ENCODE measurements around the gene RABGAP1L. TPM values are rescaled to one million over a fixed set of nuclear protein-coding genes. Genes with fewer than 3 reads are reported as not detected.

The RABGAP1L gene
- polyA plus RNA-seq, 3 donors, result 35.2 to 75.3 (median 63.3) TPM

DNA sequence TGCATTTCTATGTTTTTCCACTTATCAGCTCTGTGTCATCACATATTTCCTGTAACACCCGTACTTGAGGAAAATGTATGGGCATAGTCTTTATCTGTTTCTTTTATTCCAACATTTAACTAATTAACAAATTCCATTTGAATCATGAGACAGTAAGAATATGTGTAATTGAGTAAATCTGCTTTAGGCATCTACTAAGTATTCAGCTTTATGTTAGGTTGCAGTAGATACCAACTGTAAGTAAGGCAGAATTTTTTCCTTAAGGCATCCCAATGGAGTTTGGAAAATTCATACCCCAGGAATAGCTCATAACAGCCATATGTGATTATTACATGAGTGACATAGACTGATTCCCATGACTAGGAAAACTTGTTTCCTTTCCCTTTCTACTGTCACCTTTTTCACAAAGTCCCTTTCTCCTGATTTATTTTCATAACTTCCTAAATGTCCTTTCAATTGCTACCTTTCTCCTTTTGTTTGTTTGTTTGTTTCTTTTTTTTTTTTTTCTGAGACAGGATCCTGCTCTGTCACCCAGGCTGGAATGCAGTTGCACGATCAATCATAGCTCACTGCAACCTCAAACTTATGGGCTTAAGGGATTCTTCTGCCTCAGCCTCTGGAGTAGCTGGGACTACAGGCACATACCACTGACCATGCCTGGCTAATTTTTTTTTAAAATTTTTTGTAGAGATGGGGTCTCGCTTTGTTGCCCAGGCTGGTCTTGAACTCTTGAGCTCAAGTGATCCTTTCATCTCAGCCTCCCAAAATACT, 780.6 kb downstream of the RABGAP1L start:
- Histone ChIP-seq H2AFZ (ENCODE audit: insufficient read depth, low read depth, low read length, poor library complexity, severe bottlenecking) (no peak overlapping the region), H3K4me1 (ENCODE audit: control insufficient read depth in 1 of 2, insufficient read depth in 2 of 2, low read length in 2 of 2) (peaks cover 50 to 65% of the 10 kb centered on the region in 2 donors), H3K4me3 (replicated peaks in 1 of 3; ENCODE audit: low read depth in 2 of 3, low read length in 3 of 3) (no peak overlapping the region), H3K27me3 (ENCODE audit: control insufficient read depth in 2 of 2, insufficient read depth in 2 of 2, low read length in 2 of 2) (no peaks in the 10 kb centered on the region), H3K4me2 (replicated peaks; ENCODE audit: extremely low read depth, low read length, poor library complexity, severe bottlenecking) (no peak overlapping the region), H3K27ac (ENCODE audit: low read depth in 1 of 2, low read length in 2 of 2) (peak overlapping the region in 1 of 2 donors; percentile 90), H4K20me1 (ENCODE audit: insufficient read depth, low read length) (no peaks in the 10 kb centered on the region), H3K9ac (ENCODE audit: insufficient read depth, low read length, poor library complexity, severe bottlenecking) (no peak overlapping the region), H3K9me3 (replicated peaks in 1 of 2; ENCODE audit: control insufficient read depth in 1 of 2, insufficient read depth in 1 of 2, low read length in 2 of 2) (no peaks in the 10 kb centered on the region), H3K36me3 (replicated peaks in 1 of 2; ENCODE audit: control insufficient read depth in 1 of 2, insufficient read depth in 2 of 2, low read length in 2 of 2) (no peaks in the 10 kb centered on the region), H3K79me2 (ENCODE audit: insufficient read depth, low read length) (no peaks in the 10 kb centered on the region)
- H3K27me3 Mint-ChIP-seq (ENCODE audit: low read depth in 3 of 3), result no peaks in the 10 kb centered on the region
- no peak overlapping the region for H3K4me3 Mint-ChIP-seq
- peaks cover 4 to 6% of the 10 kb centered on the region in 2 donors for H3K36me3 Mint-ChIP-seq
- peaks cover 53% of the 10 kb centered on the region for H3K4me1 Mint-ChIP-seq
- intact Hi-C loops (cut with micrococcal nuclease), result no loop called here
- H3K27ac Mint-ChIP-seq, result peak overlapping the region in 6 of 7 donors; percentile 44 to 96 (median 92)
- WGBS (ENCODE audit: insufficient coverage), result no CpG with 5 or more reads among the region's 3 CpGs
- TF ChIP-seq, protein P1, sequence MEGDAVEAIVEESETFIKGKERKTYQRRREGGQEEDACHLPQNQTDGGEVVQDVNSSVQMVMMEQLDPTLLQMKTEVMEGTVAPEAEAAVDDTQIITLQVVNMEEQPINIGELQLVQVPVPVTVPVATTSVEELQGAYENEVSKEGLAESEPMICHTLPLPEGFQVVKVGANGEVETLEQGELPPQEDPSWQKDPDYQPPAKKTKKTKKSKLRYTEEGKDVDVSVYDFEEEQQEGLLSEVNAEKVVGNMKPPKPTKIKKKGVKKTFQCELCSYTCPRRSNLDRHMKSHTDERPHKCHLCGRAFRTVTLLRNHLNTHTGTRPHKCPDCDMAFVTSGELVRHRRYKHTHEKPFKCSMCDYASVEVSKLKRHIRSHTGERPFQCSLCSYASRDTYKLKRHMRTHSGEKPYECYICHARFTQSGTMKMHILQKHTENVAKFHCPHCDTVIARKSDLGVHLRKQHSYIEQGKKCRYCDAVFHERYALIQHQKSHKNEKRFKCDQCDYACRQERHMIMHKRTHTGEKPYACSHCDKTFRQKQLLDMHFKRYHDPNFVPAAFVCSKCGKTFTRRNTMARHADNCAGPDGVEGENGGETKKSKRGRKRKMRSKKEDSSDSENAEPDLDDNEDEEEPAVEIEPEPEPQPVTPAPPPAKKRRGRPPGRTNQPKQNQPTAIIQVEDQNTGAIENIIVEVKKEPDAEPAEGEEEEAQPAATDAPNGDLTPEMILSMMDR (IDR thresholded peaks at IDR 0.05), result no peak
- H3K9me3 Mint-ChIP-seq, result no peaks in the 10 kb centered on the region
- DNase-seq, result no peak

- intact Hi-C loops (cut with micrococcal nuclease), result no loop called here
- Histone ChIP-seq H4K20me1 (ENCODE audit: insufficient read depth, low read length) (no peaks in the 10 kb centered on the region), H3K9ac (ENCODE audit: insufficient read depth, low read length, poor library complexity, severe bottlenecking) (no peak overlapping the region), H3K4me2 (replicated peaks; ENCODE audit: extremely low read depth, low read length, poor library complexity, severe bottlenecking) (no peak overlapping the region), H3K79me2 (ENCODE audit: insufficient read depth, low read length) (no peaks in the 10 kb centered on the region), H3K27ac (ENCODE audit: low read depth in 1 of 2, low read length in 2 of 2) (peak overlapping the region in 1 of 2 donors; percentile 78), H3K4me3 (replicated peaks in 1 of 3; ENCODE audit: low read depth in 2 of 3, low read length in 3 of 3) (no peak overlapping the region), H3K4me1 (ENCODE audit: control insufficient read depth in 1 of 2, insufficient read depth in 2 of 2, low read length in 2 of 2) (peaks cover 53 to 69% of the 10 kb centered on the region in 2 donors), H3K36me3 (replicated peaks in 1 of 2; ENCODE audit: control insufficient read depth in 1 of 2, insufficient read depth in 2 of 2, low read length in 2 of 2) (no peaks in the 10 kb centered on the region), H2AFZ (ENCODE audit: insufficient read depth, low read depth, low read length, poor library complexity, severe bottlenecking) (no peak overlapping the region), H3K27me3 (ENCODE audit: control insufficient read depth in 2 of 2, insufficient read depth in 2 of 2, low read length in 2 of 2) (no peaks in the 10 kb centered on the region), H3K9me3 (replicated peaks in 1 of 2; ENCODE audit: control insufficient read depth in 1 of 2, insufficient read depth in 1 of 2, low read length in 2 of 2) (no peaks in the 10 kb centered on the region)
- 100% methylated on average over 3 of the region's 3 CpGs for WGBS (ENCODE audit: insufficient coverage)
- no peaks in the 10 kb centered on the region for H3K9me3 Mint-ChIP-seq
- peaks cover 4 to 6% of the 10 kb centered on the region in 2 donors for H3K36me3 Mint-ChIP-seq
- TF ChIP-seq, protein P1 (IDR thresholded peaks at IDR 0.05), result no peak
- DNase-seq, result no peak
- peaks cover 59% of the 10 kb centered on the region for H3K4me1 Mint-ChIP-seq
- H3K27ac Mint-ChIP-seq, result peak overlapping the region in 3 of 7 donors; percentile 47 to 78 (median 71)
- no peaks in the 10 kb centered on the region for H3K27me3 Mint-ChIP-seq (ENCODE audit: low read depth in 3 of 3)
- H3K4me3 Mint-ChIP-seq, result no peak overlapping the region
These were observed 781.4 kb downstream of the RABGAP1L start for GRCh38 chr1:174940646-174941175.

All from CD14-positive monocyte (primary cell).